ENCODE data around the gene FPR1. TPM values are rescaled to one million over a fixed set of nuclear protein-coding genes. Genes with fewer than 3 reads are reported as not detected.
A peak's percentile ranks its signal among the peaks of the same experiment; 100 is the strongest.

Gene FPR1
- total RNA-seq, 1 donor from 2014 or later, result not detected

GRCh38 chr19:51726049-51726448 lies 25.6 kb downstream of the FPR1 start:
- FAIRE-seq, result no peak
- no peak overlapping the region for H3K4me2 ChIP-seq (ENCODE audit: low read length)
- no peaks in the 10 kb centered on the region for H3K79me2 ChIP-seq (ENCODE audit: insufficient read depth, low read length)
- H3K9me3 Mint-ChIP-seq (ENCODE audit: unreplicated experiment), result peaks cover 8% of the 10 kb centered on the region
- H3K27ac ChIP-seq (ENCODE audit: low read depth, low read length), result no peak overlapping the region
- no peaks in the 10 kb centered on the region for H3K9me3 ChIP-seq (ENCODE audit: insufficient read depth, low read depth, low read length)
- no peak overlapping the region for H3K9ac ChIP-seq (ENCODE audit: low read length)
- H3K4me1 ChIP-seq (ENCODE audit: insufficient read depth, low read length), result no peaks in the 10 kb centered on the region
- H2AFZ ChIP-seq (ENCODE audit: low read depth, low read length), result no peak overlapping the region
- no peaks in the 10 kb centered on the region for H3K36me3 ChIP-seq (ENCODE audit: insufficient read depth, low read length)
- no peak overlapping the region for H3K4me3 Mint-ChIP-seq (ENCODE audit: unreplicated experiment)
- peak; percentile 70 for DNase-seq (ENCODE audit: low read depth)
- no peaks in the 10 kb centered on the region for H3K36me3 Mint-ChIP-seq (ENCODE audit: low read depth, unreplicated experiment)
- no peaks in the 10 kb centered on the region for H3K4me1 Mint-ChIP-seq (ENCODE audit: low read depth, unreplicated experiment)
- H3K27me3 Mint-ChIP-seq (ENCODE audit: low read depth, unreplicated experiment), result peaks cover 46% of the 10 kb centered on the region
- peaks cover 4% of the 10 kb centered on the region for H3K27me3 ChIP-seq (ENCODE audit: insufficient read depth, low read length)
- H3K4me3 ChIP-seq (ENCODE audit: insufficient read depth, low read depth, low read length), result no peak overlapping the region
- H3K27ac Mint-ChIP-seq (ENCODE audit: unreplicated experiment), result no peak overlapping the region
- TF ChIP-seq CTCF (IDR thresholded peaks at IDR 0.05; ENCODE audit: insufficient read depth, low read depth, low read length) (no peak), EZH2 (IDR thresholded peaks at IDR 0.05; ENCODE audit: insufficient read depth, low read length) (no peak)
- no peaks in the 10 kb centered on the region for H4K20me1 ChIP-seq (ENCODE audit: insufficient read depth, low read length)

GRCh38 chr19:51724543-51724942 lies 27.1 kb downstream of the FPR1 start:
- no peak overlapping the region for H2AFZ ChIP-seq (ENCODE audit: low read depth, low read length)
- no peak overlapping the region for H3K4me3 Mint-ChIP-seq (ENCODE audit: unreplicated experiment)
- no peak overlapping the region for H3K9ac ChIP-seq (ENCODE audit: low read length)
- no peak overlapping the region for H3K4me2 ChIP-seq (ENCODE audit: low read length)
- no peaks in the 10 kb centered on the region for H3K4me1 Mint-ChIP-seq (ENCODE audit: low read depth, unreplicated experiment)
- H3K27me3 ChIP-seq (ENCODE audit: insufficient read depth, low read length), result peaks cover 4% of the 10 kb centered on the region
- H4K20me1 ChIP-seq (ENCODE audit: insufficient read depth, low read length), result no peaks in the 10 kb centered on the region
- peaks cover 3% of the 10 kb centered on the region for H3K9me3 Mint-ChIP-seq (ENCODE audit: unreplicated experiment)
- no peaks in the 10 kb centered on the region for H3K36me3 Mint-ChIP-seq (ENCODE audit: low read depth, unreplicated experiment)
- no peak overlapping the region for H3K27ac Mint-ChIP-seq (ENCODE audit: unreplicated experiment)
- no peaks in the 10 kb centered on the region for H3K36me3 ChIP-seq (ENCODE audit: insufficient read depth, low read length)
- DNase-seq (ENCODE audit: low read depth) (no peak), FAIRE-seq (no peak)
- no peaks in the 10 kb centered on the region for H3K79me2 ChIP-seq (ENCODE audit: insufficient read depth, low read length)
- no peaks in the 10 kb centered on the region for H3K9me3 ChIP-seq (ENCODE audit: insufficient read depth, low read depth, low read length)
- H3K27ac ChIP-seq (ENCODE audit: low read depth, low read length), result no peak overlapping the region
- TF ChIP-seq EZH2 (IDR thresholded peaks at IDR 0.05; ENCODE audit: insufficient read depth, low read length) (no peak), CTCF (IDR thresholded peaks at IDR 0.05; ENCODE audit: insufficient read depth, low read depth, low read length) (no peak)
- H3K4me3 ChIP-seq (ENCODE audit: insufficient read depth, low read depth, low read length), result no peak overlapping the region
- no peaks in the 10 kb centered on the region for H3K4me1 ChIP-seq (ENCODE audit: insufficient read depth, low read length)
- H3K27me3 Mint-ChIP-seq (ENCODE audit: low read depth, unreplicated experiment), result peaks cover 58% of the 10 kb centered on the region

- no peak overlapping the region for H3K27ac Mint-ChIP-seq (ENCODE audit: unreplicated experiment)
Observed at GRCh38 chr19:51722492-51722891, 29.2 kb downstream of the FPR1 start.

More at GRCh38 chr19:51722492-51722891, 29.2 kb downstream of the FPR1 start:
- TF ChIP-seq EZH2 (IDR thresholded peaks at IDR 0.05; ENCODE audit: insufficient read depth, low read length) (no peak), CTCF (IDR thresholded peaks at IDR 0.05; ENCODE audit: insufficient read depth, low read depth, low read length) (no peak)
- Histone ChIP-seq H3K36me3 (ENCODE audit: insufficient read depth, low read length) (no peaks in the 10 kb centered on the region), H3K9me3 (ENCODE audit: insufficient read depth, low read depth, low read length) (no peaks in the 10 kb centered on the region), H3K4me2 (ENCODE audit: low read length) (no peak overlapping the region), H3K79me2 (ENCODE audit: insufficient read depth, low read length) (no peaks in the 10 kb centered on the region), H2AFZ (ENCODE audit: low read depth, low read length) (no peak overlapping the region), H3K9ac (ENCODE audit: low read length) (no peak overlapping the region), H3K4me3 (ENCODE audit: insufficient read depth, low read depth, low read length) (no peak overlapping the region), H4K20me1 (ENCODE audit: insufficient read depth, low read length) (no peaks in the 10 kb centered on the region), H3K4me1 (ENCODE audit: insufficient read depth, low read length) (no peaks in the 10 kb centered on the region), H3K27me3 (ENCODE audit: insufficient read depth, low read length) (peaks cover 9% of the 10 kb centered on the region), H3K27ac (ENCODE audit: low read depth, low read length) (no peak overlapping the region)
- no peaks in the 10 kb centered on the region for H3K4me1 Mint-ChIP-seq (ENCODE audit: low read depth, unreplicated experiment)
- no peaks in the 10 kb centered on the region for H3K36me3 Mint-ChIP-seq (ENCODE audit: low read depth, unreplicated experiment)
- DNase-seq (ENCODE audit: low read depth) (no peak), FAIRE-seq (no peak)
- H3K4me3 Mint-ChIP-seq (ENCODE audit: unreplicated experiment), result no peak overlapping the region
- peaks cover 2% of the 10 kb centered on the region for H3K9me3 Mint-ChIP-seq (ENCODE audit: unreplicated experiment)
- peaks cover 63% of the 10 kb centered on the region for H3K27me3 Mint-ChIP-seq (ENCODE audit: low read depth, unreplicated experiment)
